Astrocyte (in vitro differentiated cells and primary cell): Measurements from ENCODE around the gene EEA1.
A peak's percentile ranks its signal among the peaks of the same experiment; 100 is the strongest.

Experiments used
- CTCF ChIP-seq: IDR thresholded peaks from 2 replicates; pipeline ENCODE4 v1.5.1; 2011; ENCODE audit warnings: low read depth, mild to moderate bottlenecking, inconsistent platforms, low read length, moderate library complexity; ENCODE audit not compliant: insufficient read depth
- EZH2 ChIP-seq: IDR thresholded peaks from 2 replicates; pipeline ENCODE4 v1.6.1; 2012; ENCODE audit warnings: mild to moderate bottlenecking, low read length, inconsistent platforms; ENCODE audit not compliant: insufficient read depth

DNA sequence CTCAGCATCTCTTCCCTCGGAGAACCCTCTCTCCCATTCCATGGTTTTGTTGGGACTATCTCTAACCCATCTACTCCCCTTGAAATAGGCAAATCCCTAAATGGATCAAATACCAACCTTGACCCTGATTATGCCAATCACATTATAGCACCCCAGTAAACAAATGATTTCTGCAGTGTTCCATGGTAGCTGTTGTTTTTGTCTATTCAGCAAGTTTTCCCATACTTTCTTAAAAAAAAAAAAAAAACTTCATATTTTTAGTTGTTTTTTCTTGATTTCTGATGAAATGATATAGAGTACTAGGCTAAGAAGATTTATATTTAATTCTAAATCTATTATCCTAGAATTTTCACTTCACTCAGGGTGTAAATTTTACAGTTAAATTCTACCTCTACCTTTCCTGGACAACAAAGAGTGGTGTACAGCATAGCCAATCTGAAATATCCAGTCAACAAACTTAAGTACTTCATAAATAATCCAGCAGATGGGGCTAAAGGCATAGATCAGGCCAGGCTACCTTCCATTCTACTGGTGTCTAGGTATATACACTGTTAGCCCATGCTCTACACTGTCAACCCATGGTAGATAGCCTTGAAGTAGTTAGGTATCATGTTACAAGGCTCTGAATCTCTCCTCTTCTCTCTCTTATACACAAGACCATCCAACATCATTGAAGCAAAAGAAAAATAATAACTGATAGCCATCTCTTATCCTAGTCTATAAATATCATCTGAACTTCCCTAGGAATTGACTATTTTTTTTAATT is 144.1 kb downstream of the EEA1 start:
- TF ChIP-seq CTCF (peak; percentile 49), EZH2 (no peak)
